Heart left ventricle (tissue), 16 donors: Measurements from ENCODE around the gene PTPN6. TPM values are rescaled to one million over a fixed set of nuclear protein-coding genes. Genes with fewer than 3 reads are reported as not detected.

ENCODE experiments used
- ATAC-seq, 4 donors: fragments of 200-7000 bp; cut with Tn5 transposase; one replicate each; pipeline ENCODE4 v1.9.1; 2020 to 2022; ENCODE audit warnings: moderate library complexity in 4 of 4, mild to moderate bottlenecking in 3 of 4, moderate number of reproducible peaks in 1 of 4
- DNase-seq, 5 donors: peaks; one replicate each; pipeline ENCODE4 v3.0.0-alpha.2; 2020
- H3K27ac ChIP-seq, 12 donors: fragments of 200-600 bp; sonication (generic) in 4 of 12; one replicate each; pipeline versions ENCODE4 v1.5.0 to v1.8.0; 2016 to 2022; ENCODE audit warnings: mild to moderate bottlenecking in 2 of 12
- H3K27me3 ChIP-seq, 9 donors: fragments of 200-600 bp; sonication (generic) in 2 of 9; one replicate each; pipeline versions ENCODE4 v1.5.1 to v1.8.0; 2016 to 2022; ENCODE audit warnings: mild to moderate bottlenecking in 3 of 9
- H3K36me3 ChIP-seq, 9 donors: fragments of 200-600 bp; sonication (generic) in 2 of 9; one replicate each; pipeline versions ENCODE4 v1.5.0 to v1.8.0; 2018 to 2022; ENCODE audit warnings: mild to moderate bottlenecking in 2 of 9
- H3K4me1 ChIP-seq, 12 donors: fragments of 200-600 bp; sonication (generic) in 4 of 12; one replicate each; pipeline versions ENCODE4 v1.5.0 to v1.8.0; 2016 to 2022; ENCODE audit warnings: mild to moderate bottlenecking in 3 of 12
- H3K4me3 ChIP-seq, 12 donors: fragments of 200-600 bp; sonication (generic) in 4 of 12; one replicate each; pipeline versions ENCODE4 v1.5.0 to v1.8.0; 2017 to 2022; ENCODE audit warnings: mild to moderate bottlenecking in 9 of 12, moderate library complexity in 4 of 12
- H3K9me3 ChIP-seq, 12 donors: fragments of 200-600 bp; sonication (generic) in 4 of 12; one replicate each; pipeline versions ENCODE4 v1.5.0 to v1.8.0; 2016 to 2022; ENCODE audit warnings: mild to moderate bottlenecking in 1 of 12
- CTCF ChIP-seq, 12 donors: fragments of 200-600 bp; sonication (generic) in 4 of 12; IDR thresholded peaks; one replicate each; pipeline versions ENCODE4 v1.5.0 to v1.8.0; 2018 to 2022; ENCODE audit warnings: antibody characterized with exemption in 12 of 12, mild to moderate bottlenecking in 5 of 12
- POLR2A ChIP-seq, 2 donors: fragments of 450-650 bp; IDR thresholded peaks; one replicate each; pipeline ENCODE4 v1.6.1; 2017; ENCODE audit warnings: antibody characterized with exemption in 2 of 2, mild to moderate bottlenecking in 2 of 2, moderate library complexity in 2 of 2
- WGBS, 4 donors: extraction: QIAGEN DNeasy Blood & Tissue Kit in 2 of 4; methylation state at CpG; one replicate each; pipeline versions ENCODE4 v1.1.5 to v1.1.7; 2013 to 2018; 5-methylcytosine and 5-hydroxymethylcytosine counted together
- intact Hi-C, 10 donors: fragments of 100-400 bp; cut with DNase I; formaldehyde crosslinking; loops; one replicate each; pipeline versions ENCODE4 v1.11.1 to v1.14.2; 2022
- polyA plus RNA-seq, 2 donors: library from polyadenylated mRNA; stranded (reverse); fragments of 200-250 nt; gene quantifications; one replicate each; pipeline ENCODE4 v1.2.3, GENCODE V29; 2013
- total RNA-seq, 9 donors: library from RNA; depleted of rRNA in 2 of 9; stranded (reverse); fragments of >200 nt in 2 of 9; fragmentation: NEBNext Ultra II Directional in 3 of 9; extraction: Animal tissue kit (Norgen Biotek cat#: 25700) in 3 of 9; gene quantifications; one replicate each; pipeline versions ENCODE4 v1.1.0 to v1.2.4, GENCODE V29; 2016 to 2023
- donor health status: ischemic (EF 13 %, LVEDD 7.1; RV severe dilation, severe dysfunction).
- donor health status: healthy with polysubstance abuse.
- donor health status: DM: no; HTN: yes; CAD: no.
- donor health status: DM: no; HTN: no; CAD: no.
- donor health status: ischemic (EF 25% LVEDD 6.9; RV normal size, moderate dysfunction).
- donor health status: ischemic (EF 25% LVEDD 5.7; RV mildly dilated, moderate dysfunction).
- donor health status: healthy.
- donor health status: DM: yes; HTN: yes; CAD: no.
- donor health status: ischemic (EF 35%, LVEDD 5.7; RV mildly dilated, moderate dysfunction).
- donor health status: nonischemic (EF 11% LVEDD 7.7; RV severe dilation, severe dysfunction).
- donor health status: DM: yes; HTN: yes; CAD: no.
- donor health status: PGD.
- donor health status: ischemic (EF 29% LVEDD 5.4; RV normal size, mild dysfunction).
- donor health status: nonischemic (EF 23%, LVEDD 6.1; RV moderate dilation, normal function).

Gene PTPN6
- total and polyA plus RNA-seq, 11 donors, result 3.5 to 63.2 (median 6.1) TPM

GRCh38 chr12:6968426-6968825 is 17.3 kb downstream of the PTPN6 start:
- H3K4me1 ChIP-seq, result peaks cover 4 to 40% (median 31%) of the 10 kb centered on the region in 12 donors
- H3K4me3 ChIP-seq, result no peak overlapping the region

GRCh38 chr12:6970096-6970527 is 19.0 kb downstream of the PTPN6 start:
- peak overlapping the region; percentile 72 to 100 (median 86) for H3K4me3 ChIP-seq
- peaks cover 4 to 34% (median 26%) of the 10 kb centered on the region in 12 donors for H3K4me1 ChIP-seq
- H3K9me3 ChIP-seq, result no peaks in the 10 kb centered on the region
- no peaks in the 10 kb centered on the region for H3K27me3 ChIP-seq
- peak overlapping the region; percentile 89 to 98 (median 94) for H3K27ac ChIP-seq
- 0 to 1% (median 0%) methylated on average over 10 to 31 of the region's 31 CpGs for WGBS, 4 donors
- peaks cover 0 to 56% (median 55%) of the 10 kb centered on the region in 9 donors for H3K36me3 ChIP-seq
- ATAC-seq (peak in 3 of 4 donors; percentile 2 to 53 (median 41)), DNase-seq (peak in 2 of 5 donors; percentile 51 to 58)
- intact Hi-C loops, result loop anchor here in 3 of 10 donors (2.0 to 5.0 kb wide), 2 partner anchors 47 to 49 kb away; partner anchors contain the start of gene LPCAT3 (in 3 of the 3)
- TF ChIP-seq POLR2A (IDR thresholded peaks at IDR 0.05) (no peak), CTCF (IDR thresholded peaks at IDR 0.05) (no peak)

More at GRCh38 chr12:6968426-6968825, 17.3 kb downstream of the PTPN6 start:
- intact Hi-C loops, result loop anchor here in 5 of 10 donors (5.0 to 10.0 kb wide), 6 partner anchors 49 to 144 kb away; partner anchors contain the start of genes SPSB2 (in 2 of the 5), C1R (in 1 of the 5), LPCAT3 (in 1 of the 5) and TPI1 (in 1 of the 5)
- Histone ChIP-seq H3K36me3 (peaks cover 0 to 46% (median 40%) of the 10 kb centered on the region in 9 donors), H3K27ac (no peak overlapping the region), H3K9me3 (no peaks in the 10 kb centered on the region), H3K27me3 (no peaks in the 10 kb centered on the region)
- DNase-seq (peak in 1 of 5 donors; percentile 16), ATAC-seq (no peak)
- 63 to 85% (median 82%) methylated on average over 7 to 9 of the region's 9 CpGs for WGBS, 4 donors
- TF ChIP-seq POLR2A (IDR thresholded peaks at IDR 0.05), result no peak
- no peak for TF ChIP-seq CTCF (IDR thresholded peaks at IDR 0.05)

- 90 to 95% (median 93%) methylated on average over 6 of the region's 6 CpGs for WGBS, 4 donors
- no peak for DNase-seq
- H3K27ac ChIP-seq, result no peak overlapping the region
- H3K4me3 ChIP-seq, result no peak overlapping the region
- no peak for ATAC-seq
- H3K36me3 ChIP-seq, result peaks cover 0 to 56% (median 53%) of the 10 kb centered on the region in 9 donors
- peaks cover 2 to 31% (median 19%) of the 10 kb centered on the region in 12 donors for H3K4me1 ChIP-seq
- intact Hi-C loops, result loop anchor here in 2 of 10 donors (2.0 to 5.0 kb wide), 2 partner anchors 43 to 45 kb away; partner anchors contain the start of gene LPCAT3 (in 2 of the 2)
- H3K27me3 ChIP-seq, result no peaks in the 10 kb centered on the region
- TF ChIP-seq CTCF (IDR thresholded peaks at IDR 0.05) (no peak), POLR2A (IDR thresholded peaks at IDR 0.05) (no peak)
- H3K9me3 ChIP-seq, result no peaks in the 10 kb centered on the region
Observed at GRCh38 chr12:6974180-6974579, 23.0 kb downstream of the PTPN6 start.

- TF ChIP-seq POLR2A (IDR thresholded peaks at IDR 0.05) (no peak), CTCF (IDR thresholded peaks at IDR 0.05) (no peak)
- Histone ChIP-seq H3K36me3 (peaks cover 0 to 68% (median 60%) of the 10 kb centered on the region in 9 donors), H3K4me1 (peaks cover 0 to 27% (median 12%) of the 10 kb centered on the region in 12 donors), H3K27ac (no peak overlapping the region), H3K27me3 (no peaks in the 10 kb centered on the region), H3K9me3 (no peaks in the 10 kb centered on the region), H3K4me3 (no peak overlapping the region)
- ATAC-seq, result no peak
- 88 to 96% (median 91%) methylated on average over 2 of the region's 2 CpGs for WGBS, 4 donors
- intact Hi-C loops, result loop anchor here in 3 of 10 donors (2.0 to 5.0 kb wide), 3 partner anchors 37 to 43 kb away; partner anchors contain the start of gene LPCAT3 (in 2 of the 3)
- DNase-seq, result no peak
Observed at GRCh38 chr12:6975297-6976032, 24.3 kb downstream of the PTPN6 start.
